ENCODE data around the gene MLLT6.

DNA sequence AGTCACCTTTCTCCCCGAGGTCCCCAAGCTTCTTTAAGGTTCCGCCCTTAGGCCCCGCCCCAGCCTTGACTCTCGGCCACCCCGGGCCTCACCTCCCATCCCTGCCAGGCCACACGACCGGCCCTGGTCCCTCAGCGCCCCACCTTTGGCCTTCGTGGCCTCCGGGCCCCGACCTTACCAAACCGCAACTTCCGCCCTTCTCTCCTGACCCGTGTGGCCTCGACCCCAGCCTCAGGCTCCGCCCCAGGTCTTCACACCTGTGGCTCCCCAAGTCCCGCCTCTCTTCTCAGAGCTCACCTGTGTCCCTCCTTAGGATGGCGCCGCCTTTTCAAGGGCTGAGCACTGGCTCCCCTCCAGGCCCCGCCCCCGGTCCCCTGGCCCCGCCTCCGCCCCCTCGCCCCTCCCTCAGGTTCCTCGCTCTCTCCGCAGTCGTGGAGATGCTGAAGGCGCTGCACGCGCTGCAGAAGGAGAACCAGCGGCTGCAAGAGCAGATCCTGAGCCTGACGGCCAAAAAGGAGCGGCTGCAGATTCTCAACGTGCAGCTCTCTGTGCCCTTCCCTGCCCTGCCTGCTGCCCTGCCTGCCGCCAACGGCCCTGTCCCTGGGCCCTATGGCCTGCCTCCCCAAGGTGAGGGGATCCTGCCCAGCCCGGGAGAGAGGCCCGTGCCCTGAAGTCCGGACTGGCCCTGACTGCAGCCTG, 15.0 kb downstream of the MLLT6 start:
- no peak for TF ChIP-seq POLR2A (IDR thresholded peaks at IDR 0.05; ENCODE audit: low read length)
- no peak for TF ChIP-seq GATA1 (IDR thresholded peaks at IDR 0.05; ENCODE audit: low read depth, low read length)
